Measurements from ENCODE around the gene DOCK2. TPM values are rescaled to one million over a fixed set of nuclear protein-coding genes. Genes with fewer than 3 reads are reported as not detected.

DOCK2 gene
- total RNA-seq, 6 donors from 2014 or later = 46.7 to 150 (median 73.8) TPM

GRCh38 chr5:170110403-170111087 is 473.5 kb downstream of the DOCK2 start:
- H3K4me1 ChIP-seq = no peaks in the 10 kb centered on the region
- no peak for ATAC-seq (ENCODE audit: low FRiP score in 2 of 2)
- H3K27ac ChIP-seq = no peak overlapping the region
- no peaks in the 10 kb centered on the region for H3K27me3 ChIP-seq
- no peak for DNase-seq
- H3K9me3 ChIP-seq = no peaks in the 10 kb centered on the region
- TF ChIP-seq POLR2A (IDR thresholded peaks at IDR 0.05) = no peak
- no peak for TF ChIP-seq EP300 (IDR thresholded peaks at IDR 0.05)
- TF ChIP-seq POLR2AphosphoS5 (IDR thresholded peaks at IDR 0.05) = no peak
- no peak for TF ChIP-seq CTCF (IDR thresholded peaks at IDR 0.05)
- H3K4me3 ChIP-seq = no peak overlapping the region
- 72 to 74% methylated on average over 3 of the region's 3 CpGs for WGBS, 2 donors
- H3K36me3 ChIP-seq = no peaks in the 10 kb centered on the region

- ATAC-seq (ENCODE audit: low FRiP score in 2 of 2) = no peak
- WGBS, 2 donors = 62 to 74% methylated on average over 7 of the region's 8 CpGs
- Histone ChIP-seq H3K36me3 (no peaks in the 10 kb centered on the region), H3K9me3 (no peaks in the 10 kb centered on the region), H3K4me1 (no peaks in the 10 kb centered on the region), H3K4me3 (no peak overlapping the region), H3K27ac (no peak overlapping the region), H3K27me3 (no peaks in the 10 kb centered on the region)
- no peak for TF ChIP-seq POLR2AphosphoS5 (IDR thresholded peaks at IDR 0.05)
- no peak for DNase-seq
These were observed 474.2 kb downstream of the DOCK2 start for GRCh38 chr5:170111088-170111785.

GRCh38 chr5:170112876-170113521 is 475.9 kb downstream of the DOCK2 start:
- no peak for TF ChIP-seq EP300 (IDR thresholded peaks at IDR 0.05)
- no peak for TF ChIP-seq CTCF (IDR thresholded peaks at IDR 0.05)
- TF ChIP-seq POLR2A (IDR thresholded peaks at IDR 0.05) = no peak
- no peak for TF ChIP-seq POLR2AphosphoS5 (IDR thresholded peaks at IDR 0.05)
- ATAC-seq (ENCODE audit: low FRiP score in 2 of 2) (no peak), DNase-seq (no peak)
- no peak overlapping the region for H3K4me3 ChIP-seq
- no peaks in the 10 kb centered on the region for H3K36me3 ChIP-seq
- H3K4me1 ChIP-seq = no peaks in the 10 kb centered on the region
- H3K9me3 ChIP-seq = no peaks in the 10 kb centered on the region
- no peak overlapping the region for H3K27ac ChIP-seq
- 69 to 86% methylated on average over 4 to 6 of the region's 6 CpGs for WGBS, 2 donors
- no peaks in the 10 kb centered on the region for H3K27me3 ChIP-seq

- no peaks in the 10 kb centered on the region for H3K4me1 ChIP-seq
- no peaks in the 10 kb centered on the region for H3K9me3 ChIP-seq
- TF ChIP-seq CTCF (IDR thresholded peaks at IDR 0.05) (no peak), POLR2A (IDR thresholded peaks at IDR 0.05) (no peak), EP300 (IDR thresholded peaks at IDR 0.05) (no peak), POLR2AphosphoS5 (IDR thresholded peaks at IDR 0.05) (no peak)
- H3K4me3 ChIP-seq = no peak overlapping the region
- no peak for ATAC-seq (ENCODE audit: low FRiP score in 2 of 2)
- no peaks in the 10 kb centered on the region for H3K36me3 ChIP-seq
- WGBS, 2 donors = 63 to 76% methylated on average over 3 of the region's 3 CpGs
- no peaks in the 10 kb centered on the region for H3K27me3 ChIP-seq
- no peak for DNase-seq
- no peak overlapping the region for H3K27ac ChIP-seq
These were observed 476.4 kb downstream of the DOCK2 start for GRCh38 chr5:170113522-170113900.

- no peaks in the 10 kb centered on the region for H3K4me1 ChIP-seq
- H3K36me3 ChIP-seq = no peaks in the 10 kb centered on the region
- 82 to 97% methylated on average over 7 of the region's 7 CpGs for WGBS, 2 donors
- H3K4me3 ChIP-seq = no peak overlapping the region
- ATAC-seq (ENCODE audit: low FRiP score in 2 of 2) (no peak), DNase-seq (no peak)
- H3K27me3 ChIP-seq = no peaks in the 10 kb centered on the region
- H3K9me3 ChIP-seq = no peaks in the 10 kb centered on the region
- TF ChIP-seq EP300 (IDR thresholded peaks at IDR 0.05) (no peak), POLR2A (IDR thresholded peaks at IDR 0.05) (no peak), POLR2AphosphoS5 (IDR thresholded peaks at IDR 0.05) (no peak), CTCF (IDR thresholded peaks at IDR 0.05) (no peak)
- H3K27ac ChIP-seq = no peak overlapping the region
These were observed 477.2 kb downstream of the DOCK2 start for GRCh38 chr5:170114271-170114670.

All from upper lobe of left lung (tissue), 6 donors.